Urinary bladder (tissue), 4 donors: ENCODE results near the gene ABHD14A. TPM values are rescaled to one million over a fixed set of nuclear protein-coding genes. Genes with fewer than 3 reads are reported as not detected.

Experiments
- DNase-seq: peaks from one replicate; pipeline ENCODE4 v3.0.0-alpha.2; 2015; ENCODE audit errors: extremely low spot score
- H3K27ac ChIP-seq: one replicate; pipeline ENCODE4 v1.5.1; 2013; ENCODE audit warnings: low read depth, mild to moderate bottlenecking, moderate library complexity
- H3K36me3 ChIP-seq: one replicate; pipeline ENCODE4 v1.6.1; 2013; ENCODE audit warnings: mild to moderate bottlenecking, moderate library complexity; ENCODE audit not compliant: insufficient read depth
- H3K4me1 ChIP-seq: one replicate; pipeline ENCODE4 v1.6.1; 2013; ENCODE audit warnings: mild to moderate bottlenecking, moderate library complexity; ENCODE audit not compliant: insufficient read depth
- H3K4me3 ChIP-seq: one replicate; pipeline ENCODE4 v1.5.1; 2013; ENCODE audit warnings: low read depth, low read length
- WGBS: extraction: QIAGEN DNeasy Blood & Tissue Kit; methylation state at CpG from one replicate; pipeline ENCODE4 v1.1.7; 2013; 5-methylcytosine and 5-hydroxymethylcytosine counted together
- polyA plus RNA-seq: library from polyadenylated mRNA; stranded (reverse); fragments of 200-250 nt; gene quantifications from one replicate; pipeline ENCODE4 v1.2.3, GENCODE V29; 2013
- total RNA-seq: library from RNA; depleted of rRNA; stranded (reverse); fragments of >200 nt; gene quantifications from one replicate; pipeline ENCODE4 v1.2.3, GENCODE V29; 2014
- donor health status: healthy with polysubstance abuse.
- donor health status: healthy.

Gene ABHD14A
- total and polyA plus RNA-seq, 2 donors: 13.0 to 31.5 TPM

DNA sequence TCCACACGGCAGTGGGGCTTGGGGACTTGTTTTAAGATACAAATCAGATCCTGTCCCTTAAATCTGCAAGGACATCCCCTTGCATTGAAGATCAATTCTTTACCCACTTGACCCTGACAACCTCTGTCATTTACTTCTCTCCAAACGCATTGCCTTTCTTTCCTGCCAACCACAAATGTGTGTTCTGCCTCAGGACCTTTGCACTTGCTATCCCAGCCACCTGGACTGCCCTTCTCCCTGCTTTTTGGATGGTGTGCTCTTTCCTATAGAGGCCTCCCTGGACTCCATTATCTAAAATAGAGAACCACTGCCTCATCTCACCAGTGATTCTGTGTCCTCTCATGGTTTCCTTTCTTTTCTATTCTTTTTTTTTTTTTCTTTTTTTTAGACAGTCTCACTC is 22.3 kb downstream of the ABHD14A start:
- WGBS: 67% methylated on average over 2 of the region's 2 CpGs
- H3K27ac ChIP-seq: no peak overlapping the region

DNA sequence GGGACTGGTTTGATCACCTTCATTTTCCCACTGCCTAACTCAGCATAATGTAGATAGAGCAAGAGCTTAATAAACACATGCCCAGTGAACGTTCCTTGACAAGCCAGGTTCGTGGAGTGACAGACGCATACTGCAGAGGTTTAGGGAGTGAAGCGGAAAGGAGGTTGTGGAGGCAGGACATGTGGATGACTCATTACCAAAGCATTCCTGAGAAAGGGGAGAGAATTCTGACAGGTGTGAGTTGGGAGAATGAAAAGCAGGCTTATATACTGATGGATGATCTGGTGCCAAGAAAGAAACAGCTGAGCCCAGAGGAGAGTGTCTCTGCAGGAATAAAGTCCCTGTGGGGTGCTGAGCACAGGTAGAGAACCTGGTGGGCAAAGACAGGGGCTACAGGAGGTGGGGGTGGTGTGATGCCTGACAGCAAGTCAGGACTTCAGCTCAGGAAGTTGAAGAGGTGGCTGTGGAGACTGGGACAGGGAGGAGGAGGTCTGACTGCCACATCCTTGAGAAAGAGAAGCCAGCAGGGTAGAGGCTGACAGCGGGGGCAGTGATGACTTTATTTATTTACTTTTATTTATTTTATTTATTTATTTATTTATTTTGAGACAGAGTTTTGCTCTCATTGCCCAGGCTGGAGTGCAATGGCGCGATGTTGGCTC is 23.2 kb downstream of the ABHD14A start:
- 52% methylated on average over 7 of the region's 7 CpGs for WGBS
- Histone ChIP-seq H3K27ac (no peak overlapping the region), H3K4me3 (no peak overlapping the region), H3K4me1 (peaks cover 2% of the 10 kb centered on the region), H3K36me3 (peaks cover 3% of the 10 kb centered on the region)
- no peak for DNase-seq

More for the DNA sequence above, 22.3 kb downstream of the ABHD14A start:
- H3K4me3 ChIP-seq: no peak overlapping the region
- DNase-seq: no peak
- peaks cover 3% of the 10 kb centered on the region for H3K36me3 ChIP-seq
- H3K4me1 ChIP-seq: peaks cover 2% of the 10 kb centered on the region

DNA sequence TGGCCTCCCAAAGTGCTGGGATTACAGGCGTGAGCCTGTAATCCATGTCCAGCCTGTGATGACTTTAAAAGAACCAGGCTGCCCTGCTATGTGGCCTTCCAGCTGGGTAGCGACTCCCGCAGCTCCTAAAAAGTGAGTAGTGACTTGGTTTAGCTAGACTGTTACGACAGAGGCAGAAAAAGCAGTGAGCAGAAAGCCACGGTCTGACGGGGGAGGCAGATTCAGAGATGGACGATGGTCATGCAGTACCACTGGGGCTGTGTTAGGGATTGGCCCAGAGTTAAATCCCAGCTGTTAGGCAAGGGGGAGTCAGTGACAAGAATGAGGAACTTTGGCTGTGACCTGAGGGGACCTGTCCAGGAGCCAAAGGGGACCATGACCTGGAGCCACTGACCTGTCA is 23.9 kb downstream of the ABHD14A start:
- peaks cover 3% of the 10 kb centered on the region for H3K36me3 ChIP-seq
- no peak overlapping the region for H3K4me3 ChIP-seq
- no peaks in the 10 kb centered on the region for H3K4me1 ChIP-seq
- 58% methylated on average over 7 of the region's 7 CpGs for WGBS
- no peak for DNase-seq
- H3K27ac ChIP-seq: no peak overlapping the region

DNA sequence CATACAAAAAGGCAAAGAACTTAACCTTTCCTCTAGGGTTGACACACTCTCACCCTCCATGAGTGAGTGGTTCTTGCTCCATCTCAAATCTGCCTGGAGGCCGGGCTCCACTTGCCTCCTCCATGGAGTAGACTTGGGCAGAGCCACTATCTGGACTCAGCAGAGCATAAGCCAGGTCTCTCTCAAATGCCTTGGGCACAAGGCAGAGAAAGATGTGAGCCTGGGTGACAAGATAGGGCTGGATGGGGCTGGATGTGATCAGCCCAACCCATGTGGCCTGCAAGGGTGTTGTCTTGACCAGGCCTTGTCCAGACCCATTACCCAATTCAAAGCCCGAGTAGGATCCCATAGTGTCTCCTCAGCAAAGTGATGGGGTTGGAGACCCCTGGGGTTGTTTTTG is 25.0 kb downstream of the ABHD14A start:
- 76% methylated on average over 2 of the region's 2 CpGs for WGBS
- H3K4me3 ChIP-seq: no peak overlapping the region
- no peak overlapping the region for H3K27ac ChIP-seq
- no peaks in the 10 kb centered on the region for H3K4me1 ChIP-seq
- no peak for DNase-seq
- H3K36me3 ChIP-seq: no peaks in the 10 kb centered on the region

DNA sequence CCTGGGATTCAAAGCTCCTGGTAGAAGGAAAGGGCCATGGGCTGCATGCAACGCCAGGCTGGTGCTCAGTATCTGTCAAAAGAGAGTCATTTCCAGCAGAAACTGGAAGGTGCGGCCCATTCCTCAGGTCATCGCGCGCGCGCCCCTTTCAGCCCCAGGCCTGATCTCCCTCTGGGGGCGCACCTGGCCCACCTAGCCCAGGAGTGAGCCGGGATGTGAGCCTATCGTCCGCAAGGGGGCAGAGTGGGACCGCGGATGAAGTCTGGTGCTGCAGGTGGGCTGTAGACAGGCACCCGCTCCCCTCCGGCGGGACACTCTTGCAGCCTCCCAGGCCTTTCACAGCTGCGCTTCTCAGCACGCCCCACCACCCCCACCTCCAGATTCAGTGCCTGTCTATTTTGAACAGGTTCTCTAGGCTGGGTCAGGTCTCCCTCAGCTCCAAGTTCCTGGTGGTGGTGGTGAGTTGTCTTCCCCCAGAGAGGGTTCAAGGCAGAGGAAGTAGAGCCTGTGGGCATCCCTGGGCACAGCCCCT is 26.6 kb downstream of the ABHD14A start:
- DNase-seq: no peak
- WGBS: 2% methylated on average over 18 of the region's 18 CpGs
- Histone ChIP-seq H3K4me3 (no peak overlapping the region), H3K27ac (no peak overlapping the region), H3K4me1 (no peaks in the 10 kb centered on the region), H3K36me3 (no peaks in the 10 kb centered on the region)

DNA sequence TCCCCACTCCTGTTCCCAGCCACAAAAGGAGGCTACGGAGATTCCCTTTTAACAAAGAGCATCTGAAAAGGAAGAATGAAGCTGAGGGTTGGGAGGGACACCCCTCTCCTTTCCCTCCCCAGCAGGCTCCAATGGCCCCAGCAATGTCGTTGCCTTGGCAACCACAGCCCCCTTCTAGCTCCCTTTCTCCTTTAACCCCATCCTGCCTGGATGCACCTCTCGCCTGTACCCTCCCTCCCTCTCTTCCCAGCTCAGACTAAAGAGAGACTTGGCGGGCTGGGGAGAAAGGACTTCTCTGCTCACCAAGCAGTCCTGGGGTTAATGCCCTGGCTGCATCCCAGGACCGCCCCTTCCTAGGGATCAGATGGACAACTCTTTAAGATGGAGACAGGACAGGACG is 27.9 kb downstream of the ABHD14A start:
- Histone ChIP-seq H3K4me3 (no peak overlapping the region), H3K36me3 (no peaks in the 10 kb centered on the region), H3K4me1 (no peaks in the 10 kb centered on the region), H3K27ac (no peak overlapping the region)
- WGBS: 77% methylated on average over 6 of the region's 6 CpGs
- DNase-seq: no peak

DNA sequence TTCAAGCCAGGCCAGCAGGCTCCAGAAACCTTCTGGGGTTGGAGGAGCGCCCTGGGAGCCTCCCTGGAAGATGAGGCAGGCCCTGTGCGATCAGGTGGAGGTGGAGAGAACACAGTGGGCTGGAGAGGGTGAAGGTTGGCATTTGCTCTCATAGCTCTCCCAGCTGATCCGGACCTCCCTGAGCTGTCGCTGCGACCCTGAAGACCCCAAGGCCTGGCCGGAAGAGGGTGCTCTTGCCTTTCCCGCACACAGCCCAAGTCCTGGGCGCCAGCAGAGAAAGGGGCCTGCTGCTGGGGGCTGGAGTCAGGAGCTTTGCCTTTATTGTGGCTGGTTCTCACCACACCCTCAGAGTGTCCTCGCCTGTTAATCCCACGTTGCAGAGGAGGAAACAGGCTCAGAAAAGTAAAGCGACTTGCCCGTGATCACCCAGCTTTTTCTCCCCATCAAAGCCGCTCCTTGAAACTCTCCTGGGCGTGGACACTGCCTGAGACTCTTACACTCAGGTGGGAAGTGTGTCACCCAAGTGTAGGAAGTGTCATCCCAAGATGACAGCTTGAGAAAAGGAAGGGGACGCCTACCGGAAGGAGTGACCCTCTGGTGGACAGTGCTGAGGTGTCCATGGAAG is 29.4 kb downstream of the ABHD14A start:
- H3K27ac ChIP-seq: no peak overlapping the region
- WGBS: 53% methylated on average over 16 of the region's 16 CpGs
- H3K4me3 ChIP-seq: no peak overlapping the region
- DNase-seq: peak; percentile 65
- no peaks in the 10 kb centered on the region for H3K4me1 ChIP-seq
- no peaks in the 10 kb centered on the region for H3K36me3 ChIP-seq

DNA sequence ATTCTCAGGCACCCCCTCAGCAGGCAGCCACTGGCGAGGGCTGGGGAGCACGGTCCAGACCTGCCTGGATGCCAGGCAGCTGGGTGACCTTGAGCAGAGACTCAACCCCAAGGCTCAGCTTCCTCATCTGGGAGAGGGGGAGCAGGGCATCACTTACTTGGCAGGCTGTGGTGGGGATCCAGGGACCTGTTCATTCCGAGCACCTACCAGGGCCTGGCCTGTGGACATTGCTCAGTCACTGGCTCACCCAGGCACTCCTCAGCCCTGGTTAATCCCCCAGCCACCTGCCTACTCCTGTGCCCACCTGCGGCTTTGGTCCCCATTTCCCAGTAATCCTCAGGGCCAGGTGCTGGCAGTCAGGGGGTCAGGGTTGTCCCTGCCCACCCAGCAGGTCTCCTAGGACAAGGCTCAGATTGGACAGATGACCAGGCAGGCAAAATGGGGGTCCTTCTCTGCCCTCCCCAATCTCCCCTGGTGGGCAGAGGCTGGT is 30.1 kb downstream of the ABHD14A start:
- H3K4me3 ChIP-seq: no peak overlapping the region
- 90% methylated on average over 4 of the region's 4 CpGs for WGBS
- no peaks in the 10 kb centered on the region for H3K4me1 ChIP-seq

DNA sequence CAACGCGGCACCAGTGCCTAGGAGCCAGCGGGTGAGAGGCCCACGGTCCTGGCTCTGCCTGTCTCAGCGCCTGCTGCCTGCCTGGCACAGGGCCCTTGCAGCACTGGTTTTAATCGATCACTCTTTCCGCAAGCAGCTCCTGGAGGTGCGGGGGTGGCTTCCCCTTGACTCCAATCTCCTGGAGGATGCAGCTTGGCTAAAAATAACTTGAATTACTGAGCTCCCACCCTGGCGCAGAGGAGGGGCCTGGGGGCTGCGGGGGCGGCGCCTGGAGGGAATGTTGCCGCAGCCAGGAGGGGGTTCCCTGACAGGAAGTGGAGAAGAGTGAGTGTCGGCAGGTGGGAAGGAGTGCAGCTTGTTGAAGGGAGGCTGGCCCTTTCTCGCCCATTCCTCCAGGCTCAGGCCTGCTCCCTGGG is 30.7 kb downstream of the ABHD14A start:
- no peak for DNase-seq
- H3K36me3 ChIP-seq: no peaks in the 10 kb centered on the region
- H3K4me1 ChIP-seq: no peaks in the 10 kb centered on the region
- 9% methylated on average over 15 of the region's 15 CpGs for WGBS
- H3K27ac ChIP-seq: no peak overlapping the region
- H3K4me3 ChIP-seq: no peak overlapping the region

More for the DNA sequence above, 30.1 kb downstream of the ABHD14A start:
- Histone ChIP-seq H3K27ac (no peak overlapping the region), H3K36me3 (no peaks in the 10 kb centered on the region)
- no peak for DNase-seq

DNA sequence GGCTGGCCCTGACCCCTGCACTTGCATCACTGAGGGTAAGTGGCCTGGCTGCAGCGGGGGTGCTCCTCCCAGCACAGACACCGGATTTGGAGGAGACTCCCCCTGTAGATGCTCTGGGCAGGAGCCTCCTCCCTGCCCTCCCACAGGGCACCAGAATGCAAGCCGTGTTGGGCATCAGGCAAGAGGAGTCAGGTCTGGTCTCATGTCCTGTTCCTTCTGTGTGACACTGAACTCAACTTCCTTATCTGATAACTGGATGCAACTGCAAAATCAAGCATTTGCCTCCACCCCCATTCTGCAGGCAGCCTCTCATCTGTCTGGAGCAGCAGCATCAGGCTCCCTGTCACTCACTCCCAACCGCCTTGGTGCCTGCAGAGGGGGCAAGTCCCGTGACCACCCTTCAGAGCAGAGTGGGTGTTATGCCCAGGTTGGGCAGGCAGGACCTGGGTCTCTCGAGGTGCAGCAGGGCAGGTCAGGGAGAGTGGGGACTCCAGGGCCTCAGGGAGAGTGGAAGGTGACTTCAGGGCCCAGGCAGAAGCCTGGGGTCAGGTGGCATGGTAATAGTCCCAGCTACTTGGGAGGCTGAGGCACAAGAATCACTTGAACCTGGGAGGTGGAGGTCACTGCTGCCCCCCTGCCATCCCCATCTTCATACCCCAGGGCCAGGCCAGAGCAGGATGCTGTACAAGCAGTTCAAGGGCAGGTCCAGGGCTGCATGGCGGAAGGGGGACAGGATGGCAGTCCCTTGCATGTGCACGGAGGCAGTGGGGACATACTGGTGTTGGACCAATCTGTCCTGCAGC is 31.4 kb downstream of the ABHD14A start:
- DNase-seq: no peak
- no peak overlapping the region for H3K27ac ChIP-seq
- no peak overlapping the region for H3K4me3 ChIP-seq
- 58% methylated on average over 8 of the region's 8 CpGs for WGBS
- no peaks in the 10 kb centered on the region for H3K4me1 ChIP-seq
- no peaks in the 10 kb centered on the region for H3K36me3 ChIP-seq

DNA sequence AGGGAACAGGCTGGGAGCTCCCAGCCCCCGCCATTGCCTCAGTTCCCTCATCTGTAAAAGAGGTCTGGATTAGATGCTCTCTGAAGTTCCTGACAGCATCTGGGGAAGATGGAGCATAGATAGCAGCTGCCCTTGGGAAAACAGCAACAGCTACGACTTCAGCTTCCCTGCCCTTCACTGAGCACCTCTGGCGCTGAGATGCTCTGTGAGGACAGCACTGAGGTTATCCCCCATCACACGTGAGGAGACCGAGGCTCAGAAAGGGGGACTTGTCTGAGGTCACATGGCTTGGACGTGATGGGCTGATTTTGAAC is 31.9 kb downstream of the ABHD14A start:
- Histone ChIP-seq H3K4me3 (no peak overlapping the region), H3K36me3 (no peaks in the 10 kb centered on the region), H3K4me1 (no peaks in the 10 kb centered on the region), H3K27ac (no peak overlapping the region)
- DNase-seq: no peak
- WGBS: 84% methylated on average over 6 of the region's 6 CpGs

DNA sequence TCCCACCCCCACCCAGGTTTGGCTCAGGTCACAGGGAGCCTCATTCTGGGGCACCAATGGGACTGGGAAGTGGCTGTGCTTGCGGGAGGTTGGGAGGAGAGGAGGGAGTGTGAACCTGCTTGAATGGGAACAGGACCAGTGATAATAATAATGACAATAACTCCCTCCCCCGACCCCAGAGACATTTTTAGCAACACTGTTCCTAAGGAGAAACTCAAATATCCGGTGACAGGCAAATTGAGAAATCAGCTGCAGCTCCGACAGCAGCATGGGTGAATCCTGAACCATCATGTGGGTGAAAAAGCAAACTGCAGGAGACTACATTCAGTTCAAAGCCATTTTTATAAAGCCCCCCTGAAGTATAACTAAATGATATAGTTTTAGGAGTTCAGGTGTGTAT is 32.4 kb downstream of the ABHD14A start:
- 85% methylated on average over 4 of the region's 4 CpGs for WGBS
- H3K4me3 ChIP-seq: no peak overlapping the region
- no peak for DNase-seq
- no peak overlapping the region for H3K27ac ChIP-seq
- H3K36me3 ChIP-seq: no peaks in the 10 kb centered on the region
- H3K4me1 ChIP-seq: no peaks in the 10 kb centered on the region

DNA sequence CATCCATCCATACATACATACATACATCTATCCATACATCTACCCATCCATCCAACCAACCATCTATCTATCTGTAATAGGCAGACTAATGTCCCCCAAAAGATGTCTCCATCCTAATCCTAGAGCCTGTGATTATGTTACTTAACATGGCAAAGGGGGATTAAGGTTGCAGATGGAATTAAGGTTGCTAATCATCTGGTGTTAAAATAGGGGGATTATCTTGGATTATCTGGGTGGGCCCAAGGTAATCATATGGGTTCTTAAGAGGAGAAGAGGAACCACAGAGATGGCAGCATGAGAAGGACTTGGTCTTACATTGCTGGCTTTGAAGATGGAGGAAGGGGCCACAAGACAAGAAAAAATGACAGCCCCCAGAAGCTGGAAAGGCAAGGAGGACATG is 35.6 kb downstream of the ABHD14A start:
- H3K27ac ChIP-seq: no peak overlapping the region
- H3K36me3 ChIP-seq: no peaks in the 10 kb centered on the region
- H3K4me3 ChIP-seq: no peak overlapping the region
- no peaks in the 10 kb centered on the region for H3K4me1 ChIP-seq
- DNase-seq: no peak

DNA sequence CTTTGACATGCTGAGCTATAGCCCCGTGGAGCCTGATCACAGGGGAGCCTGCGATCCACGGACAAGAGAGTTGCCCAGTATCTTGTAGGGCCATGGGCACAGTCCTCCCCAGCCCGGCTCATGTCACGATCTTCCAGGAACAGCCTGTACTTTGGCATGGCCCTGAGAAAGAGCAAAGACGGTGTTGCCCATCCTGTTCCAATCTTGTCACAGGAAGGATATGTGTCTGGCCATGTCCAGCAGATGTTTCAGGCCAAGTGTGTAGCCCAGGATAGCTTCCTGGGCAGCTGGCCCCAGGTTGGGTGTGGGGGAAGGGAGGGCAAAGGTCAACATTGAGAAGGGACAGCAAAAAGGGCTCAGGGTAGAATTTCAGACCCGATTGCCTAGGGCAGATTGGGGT is 37.8 kb downstream of the ABHD14A start:
- Histone ChIP-seq H3K27ac (no peak overlapping the region), H3K4me3 (no peak overlapping the region), H3K4me1 (no peaks in the 10 kb centered on the region), H3K36me3 (no peaks in the 10 kb centered on the region)
- DNase-seq: no peak
- WGBS: 72% methylated on average over 7 of the region's 7 CpGs
